ENCODE data around the gene PUS10.
"Not testable (repeated sequence)": the region's sequence is repeated elsewhere in the genome, so short reads cannot be mapped to it uniquely, and the experiment has no call there.

The PUS10 gene

GRCh38 chr2:61009355-61009754, 8.7 kb downstream of the PUS10 start:
- DNase-seq: no peak

- no peak for DNase-seq
Observed at GRCh38 chr2:61006486-61007105, 11.5 kb downstream of the PUS10 start.

- no peak for DNase-seq
Observed at GRCh38 chr2:61005736-61006135, 12.3 kb downstream of the PUS10 start.

GRCh38 chr2:60998628-60999545, 19.2 kb downstream of the PUS10 start:
- no peak for DNase-seq

GRCh38 chr2:60994131-60994530, 23.9 kb downstream of the PUS10 start:
- DNase-seq: no peak

- no peak for DNase-seq
Observed at GRCh38 chr2:60992985-60993392, 25.1 kb downstream of the PUS10 start.

- no peak for DNase-seq
Observed at GRCh38 chr2:60991644-60992043, 26.4 kb downstream of the PUS10 start.

- DNase-seq: no peak
Observed at GRCh38 chr2:60989259-60989658, 28.8 kb downstream of the PUS10 start.

GRCh38 chr2:60987656-60988055, 30.4 kb downstream of the PUS10 start:
- DNase-seq: not testable (repeated sequence)

- DNase-seq: no peak
Observed at GRCh38 chr2:60987041-60987440, 31.0 kb downstream of the PUS10 start.

GRCh38 chr2:60984720-60985119, 33.3 kb downstream of the PUS10 start:
- DNase-seq: no peak

GRCh38 chr2:60982066-60982465, 36.0 kb downstream of the PUS10 start:
- not testable (repeated sequence) for DNase-seq

- DNase-seq: no peak
Observed at GRCh38 chr2:60980071-60980815, 37.8 kb downstream of the PUS10 start.

- DNase-seq: no peak
Observed at GRCh38 chr2:60979231-60979630, 38.8 kb downstream of the PUS10 start.

GRCh38 chr2:60977562-60977895, 40.5 kb downstream of the PUS10 start:
- DNase-seq: no peak

GRCh38 chr2:60976875-60977561, 41.0 kb downstream of the PUS10 start:
- no peak for DNase-seq

- no peak for DNase-seq
Observed at GRCh38 chr2:60976256-60976850, 41.7 kb downstream of the PUS10 start.

- DNase-seq: no peak
Observed at GRCh38 chr2:60974652-60975051, 43.4 kb downstream of the PUS10 start.

GRCh38 chr2:60973705-60974104, 44.4 kb downstream of the PUS10 start:
- no peak for DNase-seq

- no peak for DNase-seq
Observed at GRCh38 chr2:60972889-60973656, 45.0 kb downstream of the PUS10 start.

GRCh38 chr2:60966507-60967405, 51.3 kb downstream of the PUS10 start:
- DNase-seq: no peak

Data from activated gamma-delta T cell treated with Interleukin-2 at 50 U/mL for 16 hours (primary cell).